Neural cell (in vitro differentiated cells): ENCODE data around the gene MACROD1. TPM values are rescaled to one million over a fixed set of nuclear protein-coding genes. Genes with fewer than 3 reads are reported as not detected.

Source experiments
- H2AFZ ChIP-seq: fragments of 200-600, 300-800 bp; sonication (generic), shearing (Covaris generic); 2 replicates; pipeline ENCODE4 v1.6.0; 2014; ENCODE audit warnings: low read depth, mild to moderate bottlenecking, antibody characterized with exemption, low read length, moderate library complexity
- H3F3A ChIP-seq: fragments of 200-600 bp; shearing (Covaris generic); 2 replicates; pipeline ENCODE4 v1.6.1; 2016; ENCODE audit warnings: mild to moderate bottlenecking, moderate library complexity, mixed read lengths, antibody characterized with exemption, low read length; ENCODE audit not compliant: insufficient read depth, poor library complexity, severe bottlenecking
- H3K27ac ChIP-seq: fragments of 200-600, 300-800 bp; sonication (generic), shearing (Covaris generic); 2 replicates; pipeline ENCODE4 v1.5.1; 2014; ENCODE audit warnings: mild to moderate bottlenecking, low read length, moderate library complexity
- H3K27me3 ChIP-seq: fragments of 300-800, 200-600 bp; sonication (generic), shearing (Covaris generic); 2 replicates; pipeline ENCODE4 v1.6.0; 2014; ENCODE audit warnings: mild to moderate bottlenecking, low read depth, low read length, moderate library complexity; ENCODE audit not compliant: insufficient read depth
- H3K36me3 ChIP-seq: fragments of 300-800, 200-600 bp; sonication (generic), shearing (Covaris generic); 2 replicates; pipeline ENCODE4 v1.5.1; 2014; ENCODE audit warnings: mild to moderate bottlenecking, antibody characterized with exemption, low read length, moderate library complexity; ENCODE audit not compliant: insufficient read depth
- H3K4me2 ChIP-seq: fragments of 300-800, 200-600 bp; sonication (generic), shearing (Covaris generic); 2 replicates; pipeline ENCODE4 v1.6.0; 2014; ENCODE audit warnings: mild to moderate bottlenecking, low read length
- H3K4me3 ChIP-seq: fragments of 300-800, 200-600 bp; sonication (generic), shearing (Covaris generic); 2 replicates; pipeline ENCODE4 v1.5.1; 2014; ENCODE audit warnings: mild to moderate bottlenecking, low read length, moderate library complexity
- H3K79me2 ChIP-seq: fragments of 200-600 bp; shearing (Covaris generic); replicated peaks from 2 replicates; pipeline ENCODE4 v1.6.0; 2014; ENCODE audit warnings: mild to moderate bottlenecking, low read length, moderate library complexity; ENCODE audit not compliant: insufficient read depth
- H3K9ac ChIP-seq: fragments of 300-800, 200-600 bp; sonication (generic), shearing (Covaris generic); 2 replicates; pipeline ENCODE4 v1.6.1; 2016; ENCODE audit warnings: mild to moderate bottlenecking, low read length, mixed read lengths
- H3K9me2 ChIP-seq: fragments of 200-600 bp; shearing (Covaris generic); 2 replicates; pipeline ENCODE4 v1.6.1; 2016; ENCODE audit warnings: mild to moderate bottlenecking, low read length, mixed read lengths; ENCODE audit not compliant: insufficient read depth
- H3K9me3 ChIP-seq: fragments of 200-600, 300-800 bp; sonication (generic), shearing (Covaris generic); 2 replicates; pipeline ENCODE4 v1.6.1; 2016; ENCODE audit warnings: mild to moderate bottlenecking, mixed run types, low read length, moderate library complexity, mixed read lengths
- H4K20me1 ChIP-seq: fragments of 200-600 bp; shearing (Covaris generic); 2 replicates; pipeline ENCODE4 v1.6.1; 2016; ENCODE audit warnings: mild to moderate bottlenecking, mixed run types; ENCODE audit not compliant: insufficient read depth
- EP300 ChIP-seq: fragments of 450-650 bp; conservative IDR thresholded peaks from 2 replicates; pipeline ENCODE4 v1.6.1; 2014; ENCODE audit warnings: antibody characterized with exemption, mild to moderate bottlenecking, moderate library complexity; ENCODE audit not compliant: poor library complexity, severe bottlenecking
- EZH2 ChIP-seq: fragments of 200-600, 300-800 bp; shearing (Covaris generic), sonication (generic); IDR thresholded peaks from 2 replicates; pipeline ENCODE4 v1.6.1; 2014; ENCODE audit warnings: antibody characterized with exemption, low read length, borderline replicate concordance, mild to moderate bottlenecking; ENCODE audit not compliant: insufficient read depth, poor library complexity, severe bottlenecking
- MXI1 ChIP-seq: fragments of 450-650 bp; conservative IDR thresholded peaks from 2 replicates; pipeline ENCODE4 v1.6.1; 2014; ENCODE audit warnings: antibody characterized with exemption, mild to moderate bottlenecking; ENCODE audit not compliant: poor library complexity, severe bottlenecking
- POLR2AphosphoS5 ChIP-seq: IDR thresholded peaks from 2 replicates; pipeline ENCODE4 v1.6.1; 2012
- RAD21 ChIP-seq: fragments of 450-650 bp; conservative IDR thresholded peaks from 2 replicates; pipeline ENCODE4 v1.6.1; 2014; ENCODE audit warnings: antibody characterized with exemption, mild to moderate bottlenecking, moderate library complexity
- SMC3 ChIP-seq: fragments of 450-650 bp; conservative IDR thresholded peaks from 2 replicates; pipeline ENCODE4 v1.6.1; 2014; ENCODE audit warnings: antibody characterized with exemption, mild to moderate bottlenecking, moderate library complexity; ENCODE audit not compliant: poor library complexity
- TAF1 ChIP-seq: IDR thresholded peaks from 2 replicates; pipeline ENCODE4 v1.6.1; 2012; ENCODE audit warnings: low read depth
- polyA plus RNA-seq: library from polyadenylated mRNA; depleted of rRNA; stranded (reverse); fragments of >200 nt; gene quantifications from 2 replicates; pipeline ENCODE4 v1.2.3, GENCODE V29; 2014
- TF ChIP-seq, protein P1 (sequence below): IDR thresholded peaks from 2 replicates; pipeline ENCODE4 v1.6.1; 2012; ENCODE audit warnings: borderline replicate concordance
- TF ChIP-seq, protein P2 (sequence below): fragments of 450-650 bp; IDR thresholded peaks from 2 replicates; pipeline ENCODE4 v1.5.1; 2014; ENCODE audit warnings: antibody characterized with exemption, mild to moderate bottlenecking, moderate library complexity; ENCODE audit not compliant: poor library complexity, severe bottlenecking

The MACROD1 gene
- polyA plus RNA-seq, 1 donor from 2014 or later, result 30.8 TPM

DNA sequence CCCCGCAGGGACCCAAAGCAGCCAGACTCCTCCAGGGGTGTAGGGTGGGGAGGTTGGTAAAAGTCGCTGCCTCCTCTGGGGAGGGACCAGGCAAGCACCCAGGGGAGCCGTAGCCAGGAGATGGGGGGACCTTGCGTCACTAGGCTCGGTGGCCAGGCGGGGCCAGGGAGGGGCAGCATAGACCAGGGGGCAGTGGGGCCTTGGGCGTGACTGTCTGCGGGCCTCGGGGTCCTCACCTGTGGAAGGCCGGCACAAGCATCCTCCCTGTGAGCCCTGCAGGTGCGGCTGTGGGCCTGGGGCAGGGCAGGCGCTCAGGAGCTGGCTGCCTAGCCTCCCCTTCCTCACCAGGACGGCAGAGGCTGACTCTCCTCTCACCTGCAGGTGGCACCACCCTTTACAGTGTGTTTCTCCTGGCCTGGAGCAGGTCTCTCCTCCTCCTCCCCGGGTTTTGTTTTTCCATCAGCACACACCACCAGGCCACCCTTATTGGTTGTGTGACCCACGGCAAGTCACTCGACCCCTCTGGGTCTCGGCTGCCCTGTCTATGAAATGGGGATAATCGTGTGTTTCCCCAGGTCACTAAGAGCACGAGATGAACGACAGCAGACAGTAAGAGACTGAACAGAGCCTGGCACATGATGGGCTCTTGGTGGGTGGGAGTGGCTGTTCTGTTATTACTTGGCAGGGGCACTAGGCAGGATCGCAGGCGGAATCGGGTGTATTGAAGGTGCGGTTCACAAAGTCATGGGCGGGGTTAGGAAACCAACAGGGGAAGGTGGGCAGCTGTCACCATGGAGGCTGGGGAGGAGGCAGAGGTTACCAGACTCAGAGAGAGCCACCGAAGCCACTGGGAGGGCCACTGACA is 77.5 kb downstream of the MACROD1 start:
- Histone ChIP-seq H3K79me2 (no peaks in the 10 kb centered on the region), H3K27ac (no peak overlapping the region), H3K4me2 (no peak overlapping the region), H3K27me3 (no peaks in the 10 kb centered on the region), H3F3A (no peaks in the 10 kb centered on the region), H4K20me1 (no peaks in the 10 kb centered on the region), H3K9ac (no peak overlapping the region), H3K4me3 (no peak overlapping the region), H3K9me3 (no peaks in the 10 kb centered on the region), H3K36me3 (no peaks in the 10 kb centered on the region), H2AFZ (no peak overlapping the region), H3K9me2 (no peaks in the 10 kb centered on the region)
- TF ChIP-seq SMC3, result peak; percentile 32
- no peak for TF ChIP-seq EP300

DNA sequence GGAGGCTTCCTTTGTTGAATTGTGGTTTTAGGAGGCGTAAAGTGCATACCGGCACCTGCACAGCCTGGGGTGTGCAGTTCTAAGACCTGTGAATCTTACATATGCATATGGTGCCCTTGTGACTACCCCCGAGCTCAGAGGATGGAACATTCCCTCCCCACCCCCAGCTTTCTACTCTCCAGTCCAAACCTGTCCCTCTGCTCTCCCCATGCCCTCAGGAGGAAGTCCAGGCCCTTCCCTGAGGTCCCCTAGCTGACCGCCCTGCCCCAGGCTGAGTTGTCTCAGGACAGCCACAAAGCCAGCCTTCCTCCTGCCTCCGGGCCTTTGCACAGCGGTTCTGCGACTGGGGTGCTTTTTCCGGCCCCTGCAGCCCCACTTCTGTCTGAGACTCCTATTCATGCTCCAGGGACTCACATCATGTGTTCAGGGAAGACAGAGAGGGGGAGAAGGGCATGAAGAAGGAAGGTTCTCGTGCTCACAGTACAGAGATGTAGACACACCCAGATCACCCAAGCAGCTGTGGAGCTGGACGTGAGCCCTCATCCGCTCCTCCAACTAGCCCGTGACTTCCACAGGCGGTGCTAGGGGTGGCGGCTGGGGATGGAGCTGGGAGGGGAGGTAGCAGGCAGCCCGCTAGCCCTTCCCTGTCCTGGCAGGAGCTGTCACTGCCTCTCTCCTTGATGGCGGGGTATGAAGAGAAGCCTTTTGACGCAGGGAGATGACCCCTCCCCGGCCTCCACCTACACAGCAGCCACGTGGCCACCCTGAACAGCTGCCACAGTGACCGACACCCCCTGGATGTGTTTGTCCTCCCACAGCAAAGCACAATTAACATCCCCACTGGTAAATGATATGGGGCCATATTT is 79.4 kb downstream of the MACROD1 start:
- no peak overlapping the region for H3K9ac ChIP-seq
- H4K20me1 ChIP-seq, result no peaks in the 10 kb centered on the region
- H3K9me2 ChIP-seq, result no peaks in the 10 kb centered on the region
- H3K4me3 ChIP-seq, result no peak overlapping the region
- no peaks in the 10 kb centered on the region for H3K36me3 ChIP-seq
- H3K4me2 ChIP-seq, result no peak overlapping the region
- no peaks in the 10 kb centered on the region for H3K9me3 ChIP-seq
- H3K27me3 ChIP-seq, result no peaks in the 10 kb centered on the region
- no peak overlapping the region for H2AFZ ChIP-seq
- TF ChIP-seq, protein P1, sequence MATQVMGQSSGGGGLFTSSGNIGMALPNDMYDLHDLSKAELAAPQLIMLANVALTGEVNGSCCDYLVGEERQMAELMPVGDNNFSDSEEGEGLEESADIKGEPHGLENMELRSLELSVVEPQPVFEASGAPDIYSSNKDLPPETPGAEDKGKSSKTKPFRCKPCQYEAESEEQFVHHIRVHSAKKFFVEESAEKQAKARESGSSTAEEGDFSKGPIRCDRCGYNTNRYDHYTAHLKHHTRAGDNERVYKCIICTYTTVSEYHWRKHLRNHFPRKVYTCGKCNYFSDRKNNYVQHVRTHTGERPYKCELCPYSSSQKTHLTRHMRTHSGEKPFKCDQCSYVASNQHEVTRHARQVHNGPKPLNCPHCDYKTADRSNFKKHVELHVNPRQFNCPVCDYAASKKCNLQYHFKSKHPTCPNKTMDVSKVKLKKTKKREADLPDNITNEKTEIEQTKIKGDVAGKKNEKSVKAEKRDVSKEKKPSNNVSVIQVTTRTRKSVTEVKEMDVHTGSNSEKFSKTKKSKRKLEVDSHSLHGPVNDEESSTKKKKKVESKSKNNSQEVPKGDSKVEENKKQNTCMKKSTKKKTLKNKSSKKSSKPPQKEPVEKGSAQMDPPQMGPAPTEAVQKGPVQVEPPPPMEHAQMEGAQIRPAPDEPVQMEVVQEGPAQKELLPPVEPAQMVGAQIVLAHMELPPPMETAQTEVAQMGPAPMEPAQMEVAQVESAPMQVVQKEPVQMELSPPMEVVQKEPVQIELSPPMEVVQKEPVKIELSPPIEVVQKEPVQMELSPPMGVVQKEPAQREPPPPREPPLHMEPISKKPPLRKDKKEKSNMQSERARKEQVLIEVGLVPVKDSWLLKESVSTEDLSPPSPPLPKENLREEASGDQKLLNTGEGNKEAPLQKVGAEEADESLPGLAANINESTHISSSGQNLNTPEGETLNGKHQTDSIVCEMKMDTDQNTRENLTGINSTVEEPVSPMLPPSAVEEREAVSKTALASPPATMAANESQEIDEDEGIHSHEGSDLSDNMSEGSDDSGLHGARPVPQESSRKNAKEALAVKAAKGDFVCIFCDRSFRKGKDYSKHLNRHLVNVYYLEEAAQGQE, result no peak
- H3F3A ChIP-seq, result no peaks in the 10 kb centered on the region
- no peaks in the 10 kb centered on the region for H3K79me2 ChIP-seq
- H3K27ac ChIP-seq, result no peak overlapping the region

GRCh38 chr11:64085906-64086257 is 80.0 kb downstream of the MACROD1 start:
- H3K27ac ChIP-seq, result no peak overlapping the region

More at GRCh38 chr11:64085906-64086257, 80.0 kb downstream of the MACROD1 start:
- no peaks in the 10 kb centered on the region for H3K36me3 ChIP-seq
- no peaks in the 10 kb centered on the region for H3K9me3 ChIP-seq
- no peak overlapping the region for H2AFZ ChIP-seq
- H3K9me2 ChIP-seq, result no peaks in the 10 kb centered on the region
- H3K9ac ChIP-seq, result no peak overlapping the region
- TF ChIP-seq MXI1, result no peak
- TF ChIP-seq RAD21, result no peak
- no peak for TF ChIP-seq POLR2AphosphoS5
- no peak for TF ChIP-seq EP300
- no peak for TF ChIP-seq SMC3
- no peak for TF ChIP-seq TAF1
- TF ChIP-seq, protein P1, result no peak
- TF ChIP-seq, protein P2, sequence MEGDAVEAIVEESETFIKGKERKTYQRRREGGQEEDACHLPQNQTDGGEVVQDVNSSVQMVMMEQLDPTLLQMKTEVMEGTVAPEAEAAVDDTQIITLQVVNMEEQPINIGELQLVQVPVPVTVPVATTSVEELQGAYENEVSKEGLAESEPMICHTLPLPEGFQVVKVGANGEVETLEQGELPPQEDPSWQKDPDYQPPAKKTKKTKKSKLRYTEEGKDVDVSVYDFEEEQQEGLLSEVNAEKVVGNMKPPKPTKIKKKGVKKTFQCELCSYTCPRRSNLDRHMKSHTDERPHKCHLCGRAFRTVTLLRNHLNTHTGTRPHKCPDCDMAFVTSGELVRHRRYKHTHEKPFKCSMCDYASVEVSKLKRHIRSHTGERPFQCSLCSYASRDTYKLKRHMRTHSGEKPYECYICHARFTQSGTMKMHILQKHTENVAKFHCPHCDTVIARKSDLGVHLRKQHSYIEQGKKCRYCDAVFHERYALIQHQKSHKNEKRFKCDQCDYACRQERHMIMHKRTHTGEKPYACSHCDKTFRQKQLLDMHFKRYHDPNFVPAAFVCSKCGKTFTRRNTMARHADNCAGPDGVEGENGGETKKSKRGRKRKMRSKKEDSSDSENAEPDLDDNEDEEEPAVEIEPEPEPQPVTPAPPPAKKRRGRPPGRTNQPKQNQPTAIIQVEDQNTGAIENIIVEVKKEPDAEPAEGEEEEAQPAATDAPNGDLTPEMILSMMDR, result no peak
- TF ChIP-seq EZH2, result no peak
- no peaks in the 10 kb centered on the region for H3K27me3 ChIP-seq
- no peaks in the 10 kb centered on the region for H3K79me2 ChIP-seq
- no peak overlapping the region for H3K4me3 ChIP-seq
- H4K20me1 ChIP-seq, result no peaks in the 10 kb centered on the region
- H3K4me2 ChIP-seq, result no peak overlapping the region
- no peaks in the 10 kb centered on the region for H3F3A ChIP-seq
